HG03196 (cell line): ENCODE measurements around the gene ST6GAL1.
"Not testable (repeated sequence)": the region's sequence is repeated elsewhere in the genome, so short reads cannot be mapped to it uniquely, and the experiment has no call there.

Experiments
- ATAC-seq: cut with Tn5 transposase; IDR thresholded peaks from one replicate; pipeline ENCODE4 v1.9.1; 2021; ENCODE audit not compliant: unreplicated experiment

ST6GAL1 gene

DNA sequence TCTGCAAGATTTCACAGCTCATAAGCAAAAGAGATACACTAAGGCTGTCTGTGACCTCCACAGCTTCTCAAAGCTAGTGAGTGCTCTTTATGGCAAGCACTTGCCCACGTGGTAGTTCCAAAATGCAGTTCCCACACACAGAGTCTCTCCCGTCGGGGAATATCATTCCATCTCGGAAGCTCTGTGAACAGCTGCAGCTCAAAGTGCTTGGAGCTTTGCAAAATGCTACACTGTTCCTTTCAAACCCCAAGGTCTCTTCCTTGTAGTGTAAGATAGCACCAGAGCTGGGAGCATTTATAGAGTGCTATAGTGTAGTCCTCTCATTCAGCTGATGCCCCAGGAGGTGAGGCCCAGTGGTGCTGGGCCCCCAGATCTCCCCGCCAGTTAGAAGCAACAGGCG is 36.1 kb downstream of the ST6GAL1 start:
- no peak for ATAC-seq

DNA sequence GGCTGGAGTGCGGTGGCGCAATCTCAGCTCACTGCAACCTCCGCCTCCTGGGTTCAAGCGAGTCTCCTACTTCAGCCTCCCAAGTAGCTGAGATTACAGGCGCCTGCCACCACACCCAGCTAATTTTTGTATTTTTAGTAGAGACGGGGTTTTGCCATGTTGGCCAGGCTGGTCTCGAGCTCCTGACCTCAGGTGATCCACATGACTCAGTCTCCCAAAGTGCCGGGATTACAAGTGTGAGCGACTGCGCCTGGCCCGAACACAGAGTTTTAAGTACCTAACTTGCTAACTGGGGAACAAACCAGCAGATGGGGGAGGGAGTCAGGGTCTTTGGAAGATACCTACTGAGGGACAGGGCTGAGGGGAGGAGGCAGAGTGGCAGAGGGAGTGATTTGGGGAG is 36.9 kb downstream of the ST6GAL1 start:
- ATAC-seq = not testable (repeated sequence)

DNA sequence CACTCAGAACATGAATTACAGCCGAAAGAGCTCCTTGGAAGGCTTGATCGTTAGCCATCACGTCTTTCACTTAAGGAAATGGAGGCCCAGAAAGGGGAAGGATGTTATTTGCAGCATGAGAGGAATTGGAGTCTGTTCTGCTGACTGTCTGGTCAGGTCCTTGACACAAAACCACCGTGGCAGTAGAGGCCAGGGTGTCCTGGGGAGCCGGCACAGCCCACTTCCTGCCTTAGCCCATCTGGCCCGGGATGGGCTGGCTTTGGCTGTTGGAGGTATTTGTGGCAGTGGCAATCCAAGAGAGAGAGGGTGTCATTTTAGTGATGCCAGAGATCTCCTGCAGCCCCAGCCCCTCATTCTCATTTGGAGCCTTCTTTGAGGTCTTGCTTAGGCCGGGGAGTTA is 37.4 kb downstream of the ST6GAL1 start:
- ATAC-seq = no peak

DNA sequence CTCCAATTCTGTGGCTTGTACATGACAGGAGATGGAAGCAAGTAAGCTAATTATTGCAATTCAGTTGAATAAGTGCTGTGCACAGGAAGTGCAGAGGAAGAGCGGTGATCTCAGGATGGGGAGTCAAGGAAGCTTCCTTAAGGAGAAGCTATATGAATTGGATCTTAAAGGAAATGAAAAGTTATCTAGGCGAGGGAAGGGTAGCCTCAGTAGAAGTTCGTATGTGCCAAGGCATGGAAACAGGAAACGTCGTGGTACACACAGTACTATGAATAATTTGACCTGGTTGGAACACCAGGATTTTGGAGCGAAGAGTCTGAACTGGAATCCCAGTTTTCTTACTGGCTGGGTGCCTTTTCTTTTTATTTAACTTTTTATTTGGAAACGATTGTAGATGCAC is 39.3 kb downstream of the ST6GAL1 start:
- ATAC-seq = no peak

DNA sequence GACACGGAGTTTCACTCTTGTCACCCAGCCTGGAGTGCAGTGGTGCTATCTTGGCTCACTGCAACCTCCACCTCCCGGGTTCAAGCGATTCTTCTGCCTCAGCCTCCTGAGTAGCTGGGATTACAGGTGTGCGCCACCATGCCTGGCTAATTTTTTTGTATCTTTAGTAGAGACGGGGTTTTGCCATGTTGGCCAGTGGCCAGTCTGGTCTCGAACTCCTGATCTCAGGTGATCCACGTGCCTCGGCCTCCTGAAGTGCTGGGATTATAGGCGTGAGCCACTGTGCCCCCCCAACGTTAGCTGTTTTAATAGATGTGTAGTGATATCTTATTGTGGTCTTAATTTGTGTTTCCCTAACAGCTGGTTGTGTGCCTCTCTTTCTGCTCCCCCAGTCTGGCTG is 40.8 kb downstream of the ST6GAL1 start:
- not testable (repeated sequence) for ATAC-seq

DNA sequence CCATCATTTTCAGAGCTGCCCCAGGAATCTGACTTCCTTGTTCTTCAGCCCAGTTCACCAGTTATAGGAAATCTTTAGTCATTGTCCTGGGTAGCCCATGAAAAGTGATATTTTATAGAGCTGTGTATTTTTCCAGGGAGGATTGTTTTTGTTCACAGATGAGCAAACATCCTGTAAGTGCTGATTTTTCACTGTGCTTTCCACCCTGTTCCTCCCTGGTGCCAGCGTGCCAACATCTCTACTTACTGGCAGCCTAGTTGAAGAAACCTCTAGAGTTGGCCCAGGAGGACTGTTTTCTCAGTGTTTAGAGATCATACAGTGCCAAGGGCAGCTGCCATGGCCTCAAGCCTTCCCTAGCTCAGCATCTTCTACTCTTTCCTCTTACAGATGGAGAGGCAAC is 41.3 kb downstream of the ST6GAL1 start:
- ATAC-seq = no peak

DNA sequence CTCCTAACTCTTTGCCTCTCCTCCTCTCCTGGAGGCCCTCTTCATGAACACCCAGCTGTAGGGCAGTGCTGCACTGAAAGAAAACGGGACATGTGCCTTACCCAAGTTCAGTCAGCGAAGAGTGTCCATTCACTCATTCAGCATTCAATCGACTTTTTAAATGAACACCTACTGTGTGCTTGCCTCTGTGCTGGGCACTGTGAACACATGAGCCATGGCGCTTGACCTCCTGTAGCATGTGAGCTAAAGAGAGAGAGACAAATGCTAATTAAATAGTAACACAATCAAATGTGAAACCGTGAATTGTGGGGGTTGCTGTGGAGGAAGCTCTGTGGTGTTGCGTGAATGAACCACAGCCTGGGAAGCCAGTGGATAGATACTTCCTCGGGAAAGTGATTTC is 43.4 kb downstream of the ST6GAL1 start:
- no peak for ATAC-seq

DNA sequence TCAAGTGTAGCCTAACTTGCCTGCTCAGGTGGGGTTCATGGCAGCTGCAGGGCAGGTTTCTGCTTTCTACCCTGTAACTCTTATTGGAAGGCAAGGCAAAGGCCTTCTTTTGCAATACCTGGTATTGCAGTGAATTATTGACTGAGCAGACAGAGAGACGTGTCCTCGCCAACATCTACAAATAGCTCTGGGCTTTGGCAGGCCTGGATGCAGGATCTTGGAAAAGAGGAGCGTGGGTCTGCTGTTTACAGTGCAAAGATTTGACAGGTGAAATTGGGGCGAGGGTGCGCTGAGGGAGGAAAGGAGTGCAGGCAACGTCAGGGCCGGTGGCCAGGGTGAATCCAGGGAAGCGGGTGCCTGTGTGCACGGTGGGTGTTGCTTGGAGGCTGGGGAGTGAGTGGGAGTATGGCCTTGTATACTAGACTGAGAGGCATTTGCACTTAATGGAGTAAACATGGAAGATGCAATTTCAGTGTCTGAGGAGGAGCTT is 44.5 kb downstream of the ST6GAL1 start:
- no peak for ATAC-seq

DNA sequence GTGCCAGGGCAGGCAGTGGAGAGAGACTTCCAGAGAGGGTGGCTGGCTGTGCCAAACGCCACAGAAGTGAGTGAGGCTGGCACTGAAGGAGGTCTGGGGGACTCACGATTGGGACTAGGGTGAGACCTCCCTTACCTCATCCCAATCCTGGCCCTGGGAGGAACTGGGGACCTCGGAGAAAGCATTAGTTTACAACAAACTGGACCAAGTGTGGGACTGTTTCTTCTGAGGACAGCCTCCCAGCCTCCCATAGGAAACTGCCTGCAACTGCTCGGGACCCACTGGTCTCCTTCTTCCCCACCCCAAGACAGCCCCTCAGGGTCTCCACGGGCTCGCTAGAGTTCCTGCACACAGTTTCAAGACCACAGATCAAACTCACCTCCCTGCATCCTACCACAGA is 45.4 kb downstream of the ST6GAL1 start:
- no peak for ATAC-seq

DNA sequence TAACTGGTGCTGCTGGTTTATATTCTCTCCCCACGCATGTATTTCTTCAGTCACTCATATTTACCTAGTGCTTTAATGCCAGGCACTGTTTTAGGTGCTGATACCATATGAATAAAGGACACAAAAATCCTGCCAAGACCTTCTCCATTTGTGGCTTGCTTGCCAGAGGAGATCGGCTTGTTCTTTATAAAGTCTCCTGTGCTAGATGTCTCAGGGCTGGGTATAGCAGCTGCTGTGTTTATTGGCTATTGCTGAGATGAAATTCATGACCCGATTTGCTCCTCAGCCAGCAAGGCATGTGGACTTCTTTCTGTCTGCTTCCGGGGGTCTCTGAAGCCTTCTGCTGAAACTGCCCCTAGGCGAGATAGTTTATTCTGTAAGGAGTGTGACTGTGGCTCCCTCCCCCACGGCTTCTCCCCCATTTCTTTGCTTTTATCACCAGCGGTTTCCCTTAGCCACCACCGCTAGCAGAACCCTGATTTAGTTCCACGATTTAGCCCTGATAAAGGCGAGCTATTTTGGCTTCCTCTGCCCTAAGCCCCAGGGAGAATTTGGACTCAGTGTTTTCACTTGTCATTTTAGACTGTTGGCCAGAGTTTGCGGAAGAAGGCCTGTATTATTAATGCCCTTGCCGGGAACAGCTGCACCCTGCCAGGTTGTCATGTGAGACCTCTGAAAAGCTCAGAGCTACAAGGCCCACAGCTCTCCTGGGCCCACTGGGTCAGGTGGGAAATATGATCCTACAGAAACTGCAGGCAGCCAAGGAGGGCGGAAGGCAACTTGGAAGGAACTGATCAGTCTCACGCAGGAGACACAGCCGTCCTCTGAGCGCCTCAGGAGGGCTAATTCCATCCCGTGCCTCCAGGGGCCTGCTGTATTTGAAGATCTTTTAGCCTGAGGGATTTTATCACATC is 46.8 kb downstream of the ST6GAL1 start:
- no peak for ATAC-seq

DNA sequence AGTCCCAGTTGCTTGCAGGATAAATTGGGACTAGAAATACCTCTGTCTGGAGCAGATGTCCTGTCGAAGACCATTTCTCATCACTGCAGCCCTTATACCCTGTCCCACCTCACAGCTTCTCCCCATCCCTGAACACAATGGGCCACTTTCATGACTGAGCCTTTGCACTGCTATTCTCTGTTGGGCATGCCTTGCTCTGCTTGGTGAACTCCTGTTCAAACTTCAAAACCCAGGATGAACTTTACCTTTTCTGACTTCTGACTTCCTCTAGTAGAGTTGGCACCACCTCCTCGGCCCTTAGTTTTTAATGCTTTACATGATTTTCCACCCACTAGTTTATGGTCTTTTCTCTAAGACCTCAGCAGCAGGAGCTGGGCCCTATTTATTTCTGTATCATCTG is 48.4 kb downstream of the ST6GAL1 start:
- no peak for ATAC-seq

DNA sequence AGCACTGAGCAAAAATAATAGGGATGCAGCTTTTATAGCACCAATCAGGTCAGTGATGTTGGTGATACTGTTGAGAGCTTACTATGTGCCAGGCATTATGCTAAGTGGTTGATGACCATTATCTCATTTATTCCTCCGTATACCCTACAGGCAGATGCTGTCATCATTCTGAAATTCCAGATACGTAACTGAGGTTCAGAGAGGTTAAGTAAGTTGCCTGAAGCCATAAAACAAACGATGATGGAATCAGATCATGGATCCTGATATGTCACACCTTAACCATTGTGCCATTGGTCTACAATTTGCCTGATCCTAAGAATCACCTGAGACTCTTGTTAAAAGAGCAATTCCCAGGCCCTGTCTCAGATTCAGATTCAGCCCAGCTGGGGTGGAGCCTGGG is 49.5 kb downstream of the ST6GAL1 start:
- ATAC-seq = no peak

DNA sequence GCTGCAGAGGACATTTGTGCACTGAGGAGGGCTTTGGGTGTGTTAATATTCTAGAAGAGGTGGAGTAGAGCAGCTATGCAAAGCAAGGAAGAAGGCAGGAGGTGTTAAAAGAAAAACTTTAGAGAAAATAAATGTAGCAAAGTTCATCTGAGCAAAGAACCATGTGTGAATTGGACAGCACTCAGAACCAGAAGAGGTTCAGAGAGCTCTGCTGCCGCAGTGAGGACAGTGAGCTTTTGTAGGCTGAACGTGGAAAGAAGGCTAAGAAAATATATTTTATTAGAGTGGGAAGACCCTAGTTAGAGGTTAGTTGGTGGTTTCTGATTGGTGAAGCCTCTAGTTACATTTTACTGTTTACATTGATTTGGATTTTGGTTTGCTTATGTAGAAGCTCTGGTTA is 50.7 kb downstream of the ST6GAL1 start:
- no peak for ATAC-seq

DNA sequence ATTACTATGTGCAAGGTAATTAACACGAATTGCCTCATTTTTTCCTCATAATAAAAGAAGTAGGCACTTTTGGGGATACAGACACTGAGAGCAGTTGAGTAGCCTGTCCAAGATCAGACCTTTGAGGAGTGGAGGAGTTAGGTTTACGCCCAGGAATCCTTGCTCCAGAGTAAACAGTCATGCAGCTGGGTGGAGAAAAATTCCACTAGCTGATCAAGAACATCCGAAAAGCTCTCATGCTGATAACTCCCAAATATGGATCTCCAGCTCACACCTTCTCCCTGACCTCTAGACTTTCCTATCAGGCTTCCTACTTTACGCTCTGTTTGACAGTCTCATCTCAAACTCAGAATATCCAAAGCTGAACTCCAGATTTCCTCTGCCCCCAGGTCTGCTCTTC is 53.3 kb downstream of the ST6GAL1 start:
- no peak for ATAC-seq

DNA sequence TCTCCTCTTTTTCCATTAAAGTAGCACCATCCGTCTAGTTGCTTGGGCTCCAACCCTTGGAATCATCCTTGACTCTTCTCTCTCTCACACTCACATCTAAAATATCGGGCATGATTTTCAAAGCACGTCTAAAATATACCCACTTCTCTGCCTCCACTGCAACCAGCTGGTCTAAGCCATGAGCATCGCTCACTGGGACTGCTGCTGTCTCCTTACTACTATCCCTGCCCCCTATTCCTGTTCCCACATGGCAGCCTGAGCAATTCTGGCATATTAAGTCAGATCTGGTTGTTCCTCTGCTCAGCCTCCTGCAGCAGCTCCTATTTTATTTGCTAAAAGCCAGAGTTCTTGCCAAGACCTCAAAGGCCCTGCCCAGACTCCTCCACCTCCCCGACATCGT is 53.7 kb downstream of the ST6GAL1 start:
- ATAC-seq = no peak

DNA sequence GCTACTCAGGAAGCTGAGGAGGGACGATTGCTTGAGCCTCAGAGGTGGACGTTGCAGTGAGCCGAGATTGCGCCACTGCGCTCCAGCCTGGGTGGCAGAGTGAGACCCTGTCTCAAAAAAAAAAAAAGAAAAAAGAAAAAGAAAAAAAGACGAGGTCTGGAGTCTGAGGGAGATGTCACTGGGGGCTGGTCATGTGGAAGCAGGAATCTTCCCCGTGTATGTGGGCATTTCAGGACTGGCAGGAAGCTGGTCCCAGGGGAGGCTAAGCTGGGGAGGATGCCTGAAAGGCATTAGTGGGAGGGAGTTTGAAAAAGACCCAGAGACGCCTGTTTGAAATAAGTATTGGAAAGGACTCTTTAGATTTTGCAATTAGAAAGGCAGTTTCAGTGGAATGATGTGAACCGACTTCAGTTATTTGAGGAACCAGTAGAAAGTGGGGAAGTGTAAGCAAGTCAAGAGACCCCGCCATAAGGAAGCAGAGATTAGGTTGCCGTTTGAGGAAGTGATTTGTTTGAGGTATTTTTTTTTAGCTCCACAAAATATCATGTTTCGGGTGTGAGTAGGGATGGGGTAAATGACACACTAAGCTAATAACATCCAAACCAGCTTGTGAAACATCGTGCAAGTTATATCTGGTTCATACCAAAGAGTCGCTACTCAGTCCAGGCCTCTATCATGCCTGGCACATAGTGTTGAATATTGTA is 55.5 kb downstream of the ST6GAL1 start:
- peak; percentile 44 for ATAC-seq

DNA sequence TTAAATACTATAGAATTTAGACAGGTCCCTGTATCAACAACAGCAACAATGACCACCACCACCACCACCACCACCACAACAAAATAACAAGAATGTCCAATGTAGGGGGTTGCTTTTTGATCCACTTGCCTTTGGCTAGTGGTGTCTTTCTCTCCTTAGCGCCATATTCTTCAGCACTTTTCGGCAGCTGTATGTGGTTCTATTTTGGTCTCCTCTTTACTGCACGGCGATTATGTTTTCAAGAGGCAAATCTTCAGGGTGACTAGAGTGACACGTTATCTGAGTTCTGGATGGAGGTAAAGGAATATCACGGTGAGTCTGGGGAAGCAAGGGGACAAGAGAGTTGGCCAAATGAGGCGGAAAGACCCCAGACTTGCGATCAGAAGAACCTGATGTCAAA is 56.1 kb downstream of the ST6GAL1 start:
- no peak for ATAC-seq

DNA sequence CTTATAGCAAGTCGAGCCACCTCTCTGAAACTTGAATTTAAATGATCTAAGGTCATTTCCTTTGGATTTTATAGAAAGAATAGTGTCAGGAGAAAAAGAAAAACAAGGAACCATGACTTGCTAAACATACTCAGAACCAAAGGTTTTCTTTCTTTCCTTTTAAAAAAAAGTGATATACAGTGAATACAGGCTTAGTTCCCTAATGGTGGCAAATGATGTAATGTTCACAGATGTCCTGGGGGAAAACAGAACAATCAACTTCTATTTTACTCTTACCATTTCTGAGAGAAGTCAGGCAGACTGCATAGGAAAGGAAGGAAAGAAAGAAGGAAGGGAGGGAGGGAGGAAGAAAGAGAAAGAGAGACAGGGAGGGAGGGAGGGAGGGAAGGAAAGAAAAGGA is 56.5 kb downstream of the ST6GAL1 start:
- ATAC-seq = no peak

DNA sequence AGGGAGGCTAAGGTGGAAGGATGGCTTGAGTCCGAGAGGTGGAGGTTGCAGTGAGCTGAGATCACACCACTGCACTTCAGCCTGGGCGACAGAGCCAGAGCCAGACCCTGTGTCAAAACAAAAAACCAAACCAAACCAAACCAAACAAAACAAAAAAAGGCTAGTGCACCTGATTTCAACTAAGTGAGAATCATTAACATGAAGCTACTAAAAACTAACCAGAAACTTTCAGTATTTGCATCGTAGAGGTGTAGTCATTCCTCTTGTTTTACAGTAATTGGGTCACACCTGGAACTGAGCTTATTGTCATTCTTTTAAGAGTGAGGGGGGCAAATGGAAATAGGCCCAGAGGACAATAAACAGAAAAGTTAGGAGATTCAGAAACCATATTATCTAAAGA is 58.5 kb downstream of the ST6GAL1 start:
- peak; percentile 77 for ATAC-seq

DNA sequence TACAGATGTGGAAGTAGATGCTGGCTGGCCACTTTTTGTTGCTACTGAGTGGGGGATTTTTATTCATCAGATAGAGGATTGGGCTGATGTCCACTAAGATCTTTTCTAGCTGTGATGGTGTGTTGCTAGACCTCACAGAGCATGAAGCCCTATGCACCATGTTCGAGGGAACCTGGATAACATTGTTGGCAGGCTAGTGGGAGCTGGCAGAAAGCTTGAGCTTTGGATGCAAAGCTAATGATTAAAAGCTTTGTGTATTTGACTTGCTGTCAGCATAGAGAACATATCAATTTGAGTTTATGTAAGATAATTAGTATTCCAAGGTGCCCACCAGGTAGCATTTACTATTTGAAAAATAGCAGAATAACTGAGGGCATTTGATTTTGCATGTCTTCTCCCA is 59.1 kb downstream of the ST6GAL1 start:
- no peak for ATAC-seq

DNA sequence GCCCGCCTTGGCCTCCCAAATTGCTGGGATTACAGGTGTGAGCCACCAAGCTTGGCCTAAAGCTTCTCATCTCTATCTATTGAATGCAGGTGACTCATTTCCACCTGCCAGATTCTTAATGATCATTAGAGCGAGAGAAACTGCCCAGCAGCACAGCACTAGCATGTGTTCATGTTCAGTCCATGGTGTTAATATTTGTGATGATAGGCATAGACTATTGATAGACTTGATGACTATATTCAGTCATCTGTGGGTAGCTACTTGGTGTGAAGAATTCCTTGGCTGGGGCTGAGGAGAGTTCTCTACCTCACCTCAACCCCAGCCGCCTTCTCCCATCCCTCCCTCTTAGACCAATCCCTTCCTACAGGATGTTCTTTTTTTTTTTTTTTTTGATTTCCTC is 60.0 kb downstream of the ST6GAL1 start:
- no peak for ATAC-seq

DNA sequence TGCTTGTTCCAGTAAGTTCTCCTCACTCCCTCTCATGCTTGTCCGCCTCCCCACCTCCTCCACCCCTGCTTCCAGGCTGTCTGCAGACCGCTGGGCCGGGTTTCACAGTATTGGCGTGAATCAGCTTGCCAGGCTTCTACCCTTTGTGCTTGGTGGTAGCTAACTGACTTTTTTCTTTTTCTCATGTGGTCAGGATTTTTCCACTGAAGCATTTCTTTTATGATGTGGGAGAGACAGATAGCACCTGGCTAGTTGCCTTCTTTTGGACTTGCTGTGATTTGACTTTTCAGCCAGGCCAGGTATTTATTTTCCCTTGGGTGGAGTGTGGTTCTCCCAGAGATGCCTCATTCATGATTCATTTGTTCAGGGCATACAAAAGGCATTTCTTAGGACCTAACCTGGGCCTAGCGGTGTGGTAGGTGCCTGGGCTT is 60.6 kb downstream of the ST6GAL1 start:
- ATAC-seq = no peak
